K562 (cell line): ENCODE measurements around the gene CCDC106. TPM values are rescaled to one million over a fixed set of nuclear protein-coding genes. Genes with fewer than 3 reads are reported as not detected.

Experiments
- CGGBP1 ChIP-seq: fragments of 250-450 bp; sonication (Bioruptor Pico); IDR thresholded peaks from 2 replicates; pipeline ENCODE4 v1.9.0; 2021; ENCODE audit warnings: mild to moderate bottlenecking
- FOXJ2 ChIP-seq: fragments of 200-800 bp; sonication (Bioruptor generic); IDR thresholded peaks from 2 replicates; pipeline ENCODE4 v1.6.1; 2016; ENCODE audit warnings: missing genetic modification characterization, missing compliant biosample characterization
- FOXP1 ChIP-seq: sonication (generic); formaldehyde crosslinking; IDR thresholded peaks from 2 replicates; pipeline ENCODE4 v1.8.0; 2022; ENCODE audit warnings: mild to moderate bottlenecking, missing genetic modification reagents
- GATA2 ChIP-seq: sonication (generic); formaldehyde crosslinking; IDR thresholded peaks from 2 replicates; pipeline ENCODE4 v1.4.0; 2020; ENCODE audit warnings: mild to moderate bottlenecking, missing genetic modification reagents
- HDAC1 ChIP-seq, 2 experiments: fragments of 450-650 bp; IDR thresholded peaks; 2 replicates each; pipeline ENCODE4 v1.6.1; 2016 to 2017; ENCODE audit warnings: inconsistent platforms in 1 of 2, mild to moderate bottlenecking in 1 of 2, moderate library complexity in 1 of 2
- HDAC8 ChIP-seq: fragments of 450-650 bp; IDR thresholded peaks from 2 replicates; pipeline ENCODE4 v1.6.1; 2016; ENCODE audit warnings: mild to moderate bottlenecking, missing genetic modification characterization, moderate library complexity, missing compliant biosample characterization
- HMG20B ChIP-seq: fragments of 250-450 bp; sonication (Bioruptor Pico); IDR thresholded peaks from 2 replicates; pipeline ENCODE4 v1.5.0; 2021; ENCODE audit warnings: mild to moderate bottlenecking
- HMGXB4 ChIP-seq: sonication (generic); formaldehyde crosslinking; IDR thresholded peaks from 2 replicates; pipeline ENCODE4 v1.8.1; 2023; ENCODE audit warnings: mild to moderate bottlenecking, missing genetic modification reagents
- NFYB ChIP-seq: IDR thresholded peaks from 2 replicates; pipeline ENCODE4 v1.6.1; 2011; ENCODE audit warnings: mild to moderate bottlenecking, moderate library complexity; ENCODE audit not compliant: insufficient read length; ENCODE audit errors: extremely low read depth
- PTBP1 ChIP-seq: fragments of 200-400 bp; formaldehyde crosslinking; IDR thresholded peaks from 2 replicates; pipeline ENCODE4 v1.6.1; 2017; ENCODE audit warnings: low read depth, low read length
- SAP30 ChIP-seq: fragments of 200-600 bp; sonication (generic); IDR thresholded peaks from 2 replicates; pipeline ENCODE4 v1.6.1; 2012; ENCODE audit warnings: borderline replicate concordance, low read depth, mild to moderate bottlenecking, moderate library complexity, low read length, control low read depth, inconsistent platforms; ENCODE audit not compliant: insufficient read depth, poor library complexity, severe bottlenecking
- SIN3A ChIP-seq, 2 experiments: fragments of 150-350 bp in 1 of 2; IDR thresholded peaks; 2 replicates each; pipeline ENCODE4 v1.6.1; 2011 to 2016; ENCODE audit warnings: borderline replicate concordance in 2 of 2, low read depth in 2 of 2, low read length in 2 of 2, mild to moderate bottlenecking in 2 of 2, moderate library complexity in 2 of 2; ENCODE audit not compliant: control insufficient read depth in 1 of 2
- SNRNP70 ChIP-seq: fragments of 200-400 bp; formaldehyde crosslinking; optimal IDR thresholded peaks from 2 replicates; pipeline ENCODE3; 2017; ENCODE audit warnings: low read depth, low read length
- TEAD4 ChIP-seq, 2 experiments: sonication (generic) in 1 of 2; formaldehyde crosslinking in 1 of 2; IDR thresholded peaks; 2 replicates each; pipeline versions ENCODE4 v1.6.1 to v1.8.0; 2012 to 2022; ENCODE audit warnings: borderline replicate concordance in 1 of 2, inconsistent platforms in 1 of 2, low read length in 1 of 2, mild to moderate bottlenecking in 1 of 2, missing genetic modification reagents in 1 of 2
- TOE1 ChIP-seq, 2 experiments: fragments of 450-650 bp in 1 of 2; sonication (generic) in 1 of 2; formaldehyde crosslinking in 1 of 2; IDR thresholded peaks; 2 replicates each; pipeline versions ENCODE4 v1.7.1 to v1.8.0; 2016 to 2022; ENCODE audit warnings: borderline replicate concordance in 2 of 2, mild to moderate bottlenecking in 2 of 2, antibody characterized with exemption in 1 of 2, inconsistent platforms in 1 of 2, low read depth in 1 of 2, missing genetic modification reagents in 1 of 2, moderate library complexity in 1 of 2
- TRIM24 ChIP-seq, 2 experiments: fragments of 450-650 bp; IDR thresholded peaks; 2 replicates each; pipeline ENCODE4 v1.6.1; 2016
- U2AF2 ChIP-seq: fragments of 200-400 bp; formaldehyde crosslinking; optimal IDR thresholded peaks from 2 replicates; pipeline ENCODE3; 2017; ENCODE audit warnings: low read depth, mild to moderate bottlenecking, low read length
- ZNF830 ChIP-seq: fragments of 250-450 bp; sonication (Bioruptor Pico); IDR thresholded peaks from 2 replicates; pipeline ENCODE4 v1.5.0; 2021; ENCODE audit warnings: mild to moderate bottlenecking
- polyA plus RNA-seq, 8 experiments: library from polyadenylated mRNA; depleted of rRNA in 4 of 8; stranded (reverse) in 5 of 8; unstranded in 3 of 8; fragments of >200 nt; fragmentation: Nextera tagmentation in 2 of 8; fragmentation: Illumina TruSeq in 1 of 8; extraction: Ambion mirVana in 2 of 8; extraction: Trizol in 1 of 8; gene quantifications; 2 replicates each; pipeline versions ENCODE4 v1.2.1 to v1.2.3, GENCODE V29; 2011 to 2014; ENCODE audit warnings: inconsistent platforms in 1 of 8, missing spikeins in 1 of 8
- total RNA-seq, 7 experiments: library from RNA; depleted of rRNA in 6 of 7; stranded (reverse); fragments of >200 nt in 6 of 7; fragmentation: Illumina TruSeq in 2 of 7; extraction: Trizol in 2 of 7; gene quantifications; 2 replicates each; pipeline versions ENCODE4 v1.2.1 to v1.2.3, GENCODE V29; 2011 to 2021; ENCODE audit warnings: low replicate concordance in 1 of 7
- TF ChIP-seq, protein P1 (sequence below): sonication (generic); formaldehyde crosslinking; IDR thresholded peaks from 2 replicates; pipeline ENCODE4 v1.8.0; 2022; ENCODE audit warnings: mild to moderate bottlenecking, missing genetic modification reagents
- TF ChIP-seq, protein P2 (sequence below), 2 experiments: fragments of 250-450 bp in 1 of 2; fragments of 450-650 bp in 1 of 2; sonication (Bioruptor Pico) in 1 of 2; IDR thresholded peaks; 2 replicates each; pipeline versions ENCODE4 v1.6.1 to v1.8.0; 2016 to 2021; ENCODE audit warnings: mild to moderate bottlenecking in 2 of 2, moderate library complexity in 2 of 2, missing compliant biosample characterization in 1 of 2, missing genetic modification characterization in 1 of 2

CCDC106 gene
- total and polyA plus RNA-seq, 9 of the 15 experiments (the other 6 are each of a cell fraction or from before 2014, with no cell fraction given), result 0.10 to 27.5 (median 15.0) TPM; not detected in 1

DNA sequence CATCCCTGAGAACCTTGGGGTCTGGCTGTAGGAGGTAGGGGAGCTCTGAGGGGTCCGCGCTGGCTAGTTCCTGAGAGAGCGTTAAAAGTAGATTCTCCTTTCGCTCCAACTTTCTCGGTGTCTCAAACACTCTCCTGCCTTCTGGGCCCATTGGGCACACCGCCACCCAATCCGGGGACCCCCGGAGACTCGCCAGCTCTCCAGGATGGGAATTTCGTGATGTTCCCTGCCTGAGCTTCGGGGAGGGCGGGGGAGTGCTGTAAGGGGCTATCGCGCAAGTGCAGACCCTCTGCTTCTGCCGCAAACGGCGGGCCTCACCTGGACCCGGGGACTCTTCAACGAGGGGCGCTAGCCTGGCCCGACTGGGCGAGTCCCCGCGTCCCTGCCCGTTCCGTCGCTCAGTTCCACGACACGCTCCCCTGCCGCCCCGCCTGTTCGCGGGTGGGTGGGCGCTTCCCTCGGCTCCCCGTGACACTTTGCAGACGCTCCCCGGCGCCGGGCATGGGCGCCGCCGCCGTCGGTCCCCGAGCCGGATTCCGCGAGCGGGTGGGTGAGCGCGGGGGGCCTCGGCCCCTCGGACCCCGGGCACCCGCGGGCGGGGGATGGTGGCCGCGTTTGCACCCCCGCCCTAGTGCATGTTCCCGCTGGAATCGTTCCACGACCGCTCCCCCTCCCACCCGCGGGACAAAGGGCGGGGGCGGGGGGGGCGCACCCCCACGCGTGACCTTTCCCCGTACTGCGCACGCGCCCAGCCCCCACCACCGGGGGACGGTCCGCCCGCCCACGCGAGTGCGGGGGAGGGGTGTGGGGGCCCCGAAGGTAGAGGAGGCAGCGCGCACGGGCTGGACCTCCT is at the start of gene CCDC106 (continued):
- peak; percentile 98 for TF ChIP-seq TOE1 (IDR thresholded peaks at IDR 0.05; ENCODE audit: borderline replicate concordance)
- TF ChIP-seq TOE1 (CRISPR knock-in tag; IDR thresholded peaks at IDR 0.05; ENCODE audit: borderline replicate concordance, low read depth), result no peak
- TF ChIP-seq HDAC8 (tag), result no peak
- TF ChIP-seq CGGBP1 (CRISPR knock-in tag), result no peak
- peak; percentile 62; the same call in 1 of the 2 replicates for TF ChIP-seq HMGXB4 (CRISPR knock-in tag)
- peak; percentile 31; the same call in 1 of the 2 replicates for TF ChIP-seq TEAD4 (IDR thresholded peaks at IDR 0.05; ENCODE audit: low read length)
- no peak for TF ChIP-seq TEAD4 (CRISPR knock-in tag; IDR thresholded peaks at IDR 0.05; ENCODE audit: borderline replicate concordance)
- TF ChIP-seq, protein P1, sequence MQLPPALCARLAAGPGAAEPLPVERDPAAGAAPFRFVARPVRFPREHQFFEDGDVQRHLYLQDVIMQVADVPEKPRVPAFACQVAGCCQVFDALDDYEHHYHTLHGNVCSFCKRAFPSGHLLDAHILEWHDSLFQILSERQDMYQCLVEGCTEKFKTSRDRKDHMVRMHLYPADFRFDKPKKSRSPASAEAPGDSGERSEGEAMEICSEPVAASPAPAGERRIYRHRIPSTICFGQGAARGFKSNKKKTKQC (CRISPR knock-in tag), result peak; percentile 55; the same call in 1 of the 2 replicates
- TF ChIP-seq SAP30, result peak; percentile 21
- TF ChIP-seq FOXJ2 (tag), result 0 out of 2 replicates have a peak, but pooled peaks have one; percentile 7
- no peak for TF ChIP-seq SNRNP70
- TF ChIP-seq U2AF2, result no peak
- TF ChIP-seq FOXP1 (CRISPR knock-in tag), result 0 out of 2 replicates have a peak, but pooled peaks have one; percentile 10
- TF ChIP-seq, protein P2, sequence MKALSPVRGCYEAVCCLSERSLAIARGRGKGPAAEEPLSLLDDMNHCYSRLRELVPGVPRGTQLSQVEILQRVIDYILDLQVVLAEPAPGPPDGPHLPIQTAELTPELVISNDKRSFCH (CRISPR knock-in tag; IDR thresholded peaks at IDR 0.05), result no peak
- TF ChIP-seq, protein P2 (tag; IDR thresholded peaks at IDR 0.05), result peak; percentile 81
- 0 out of 2 replicates have a peak, but pooled peaks have one; percentile 21 for TF ChIP-seq PTBP1
- TF ChIP-seq TRIM24 (IDR thresholded peaks at IDR 0.05), result peak in 1 of 2 experiments; percentile 45; a peak in 1 of 4 replicates
- no peak for TF ChIP-seq GATA2 (CRISPR knock-in tag)
- TF ChIP-seq HMG20B (CRISPR knock-in tag), result no peak
- 0 out of 4 replicates have a peak, but pooled peaks have one; percentile 17 to 41 for TF ChIP-seq SIN3A (IDR thresholded peaks at IDR 0.05; ENCODE audit: borderline replicate concordance in 2 of 2, control insufficient read depth in 1 of 2, low read depth in 2 of 2, low read length in 2 of 2)
- no peak for TF ChIP-seq NFYB
- peak; percentile 45 to 87; a peak in 1 of 4 replicates for TF ChIP-seq HDAC1 (IDR thresholded peaks at IDR 0.05)
- no peak for TF ChIP-seq ZNF830
